GM23338 (cell line): Measurements from ENCODE around the gene HIVEP3. TPM values are rescaled to one million over a fixed set of nuclear protein-coding genes. Genes with fewer than 3 reads are reported as not detected.

Experiments
- EZH2 ChIP-seq: fragments of 200-600 bp; sonication (generic); IDR thresholded peaks from one replicate; pipeline ENCODE4 v1.8.0; 2017; ENCODE audit warnings: antibody characterized with exemption, mild to moderate bottlenecking, low read depth; ENCODE audit not compliant: unreplicated experiment
- JUNB ChIP-seq: IDR thresholded peaks from one replicate; pipeline ENCODE4 v1.6.1; 2016; ENCODE audit warnings: antibody characterized with exemption; ENCODE audit not compliant: unreplicated experiment
- NANOG ChIP-seq: IDR thresholded peaks from 2 replicates; pipeline ENCODE4 v1.6.1; 2016; ENCODE audit warnings: antibody characterized with exemption, borderline replicate concordance
- ZNF331 ChIP-seq: fragments of 250-450 bp; sonication (Bioruptor Pico); IDR thresholded peaks from 2 replicates; pipeline ENCODE4 v1.5.0; 2020; ENCODE audit warnings: low read depth, mild to moderate bottlenecking, moderate library complexity
- polyA plus RNA-seq: library from polyadenylated mRNA; unstranded; fragments of >200 nt; fragmentation: Nextera tagmentation; extraction: Ambion mirVana; gene quantifications from 2 replicates; pipeline ENCODE4 v1.2.1, GENCODE V29; 2016
- total RNA-seq: library from RNA; depleted of rRNA; stranded (reverse); fragments of >200 nt; shearing (Covaris generic); gene quantifications from 2 replicates; pipeline ENCODE4 v1.2.3, GENCODE V29; 2014
- TF ChIP-seq, protein P1 (sequence below): fragments of 250-450 bp; sonication (Bioruptor Pico); IDR thresholded peaks from 2 replicates; pipeline ENCODE4 v1.5.0; 2020; ENCODE audit warnings: mild to moderate bottlenecking, moderate library complexity
- TF ChIP-seq, protein P2 (sequence below): IDR thresholded peaks from one replicate; pipeline ENCODE4 v1.6.1; 2018; ENCODE audit warnings: antibody characterized with exemption; ENCODE audit not compliant: unreplicated experiment

Gene HIVEP3
- total and polyA plus RNA-seq, 2 experiments from 2014 or later, result 0.14 to 0.24 TPM

GRCh38 chr1:41633764-41634163, 285.0 kb downstream of the HIVEP3 start (continued):
- TF ChIP-seq, protein P1, sequence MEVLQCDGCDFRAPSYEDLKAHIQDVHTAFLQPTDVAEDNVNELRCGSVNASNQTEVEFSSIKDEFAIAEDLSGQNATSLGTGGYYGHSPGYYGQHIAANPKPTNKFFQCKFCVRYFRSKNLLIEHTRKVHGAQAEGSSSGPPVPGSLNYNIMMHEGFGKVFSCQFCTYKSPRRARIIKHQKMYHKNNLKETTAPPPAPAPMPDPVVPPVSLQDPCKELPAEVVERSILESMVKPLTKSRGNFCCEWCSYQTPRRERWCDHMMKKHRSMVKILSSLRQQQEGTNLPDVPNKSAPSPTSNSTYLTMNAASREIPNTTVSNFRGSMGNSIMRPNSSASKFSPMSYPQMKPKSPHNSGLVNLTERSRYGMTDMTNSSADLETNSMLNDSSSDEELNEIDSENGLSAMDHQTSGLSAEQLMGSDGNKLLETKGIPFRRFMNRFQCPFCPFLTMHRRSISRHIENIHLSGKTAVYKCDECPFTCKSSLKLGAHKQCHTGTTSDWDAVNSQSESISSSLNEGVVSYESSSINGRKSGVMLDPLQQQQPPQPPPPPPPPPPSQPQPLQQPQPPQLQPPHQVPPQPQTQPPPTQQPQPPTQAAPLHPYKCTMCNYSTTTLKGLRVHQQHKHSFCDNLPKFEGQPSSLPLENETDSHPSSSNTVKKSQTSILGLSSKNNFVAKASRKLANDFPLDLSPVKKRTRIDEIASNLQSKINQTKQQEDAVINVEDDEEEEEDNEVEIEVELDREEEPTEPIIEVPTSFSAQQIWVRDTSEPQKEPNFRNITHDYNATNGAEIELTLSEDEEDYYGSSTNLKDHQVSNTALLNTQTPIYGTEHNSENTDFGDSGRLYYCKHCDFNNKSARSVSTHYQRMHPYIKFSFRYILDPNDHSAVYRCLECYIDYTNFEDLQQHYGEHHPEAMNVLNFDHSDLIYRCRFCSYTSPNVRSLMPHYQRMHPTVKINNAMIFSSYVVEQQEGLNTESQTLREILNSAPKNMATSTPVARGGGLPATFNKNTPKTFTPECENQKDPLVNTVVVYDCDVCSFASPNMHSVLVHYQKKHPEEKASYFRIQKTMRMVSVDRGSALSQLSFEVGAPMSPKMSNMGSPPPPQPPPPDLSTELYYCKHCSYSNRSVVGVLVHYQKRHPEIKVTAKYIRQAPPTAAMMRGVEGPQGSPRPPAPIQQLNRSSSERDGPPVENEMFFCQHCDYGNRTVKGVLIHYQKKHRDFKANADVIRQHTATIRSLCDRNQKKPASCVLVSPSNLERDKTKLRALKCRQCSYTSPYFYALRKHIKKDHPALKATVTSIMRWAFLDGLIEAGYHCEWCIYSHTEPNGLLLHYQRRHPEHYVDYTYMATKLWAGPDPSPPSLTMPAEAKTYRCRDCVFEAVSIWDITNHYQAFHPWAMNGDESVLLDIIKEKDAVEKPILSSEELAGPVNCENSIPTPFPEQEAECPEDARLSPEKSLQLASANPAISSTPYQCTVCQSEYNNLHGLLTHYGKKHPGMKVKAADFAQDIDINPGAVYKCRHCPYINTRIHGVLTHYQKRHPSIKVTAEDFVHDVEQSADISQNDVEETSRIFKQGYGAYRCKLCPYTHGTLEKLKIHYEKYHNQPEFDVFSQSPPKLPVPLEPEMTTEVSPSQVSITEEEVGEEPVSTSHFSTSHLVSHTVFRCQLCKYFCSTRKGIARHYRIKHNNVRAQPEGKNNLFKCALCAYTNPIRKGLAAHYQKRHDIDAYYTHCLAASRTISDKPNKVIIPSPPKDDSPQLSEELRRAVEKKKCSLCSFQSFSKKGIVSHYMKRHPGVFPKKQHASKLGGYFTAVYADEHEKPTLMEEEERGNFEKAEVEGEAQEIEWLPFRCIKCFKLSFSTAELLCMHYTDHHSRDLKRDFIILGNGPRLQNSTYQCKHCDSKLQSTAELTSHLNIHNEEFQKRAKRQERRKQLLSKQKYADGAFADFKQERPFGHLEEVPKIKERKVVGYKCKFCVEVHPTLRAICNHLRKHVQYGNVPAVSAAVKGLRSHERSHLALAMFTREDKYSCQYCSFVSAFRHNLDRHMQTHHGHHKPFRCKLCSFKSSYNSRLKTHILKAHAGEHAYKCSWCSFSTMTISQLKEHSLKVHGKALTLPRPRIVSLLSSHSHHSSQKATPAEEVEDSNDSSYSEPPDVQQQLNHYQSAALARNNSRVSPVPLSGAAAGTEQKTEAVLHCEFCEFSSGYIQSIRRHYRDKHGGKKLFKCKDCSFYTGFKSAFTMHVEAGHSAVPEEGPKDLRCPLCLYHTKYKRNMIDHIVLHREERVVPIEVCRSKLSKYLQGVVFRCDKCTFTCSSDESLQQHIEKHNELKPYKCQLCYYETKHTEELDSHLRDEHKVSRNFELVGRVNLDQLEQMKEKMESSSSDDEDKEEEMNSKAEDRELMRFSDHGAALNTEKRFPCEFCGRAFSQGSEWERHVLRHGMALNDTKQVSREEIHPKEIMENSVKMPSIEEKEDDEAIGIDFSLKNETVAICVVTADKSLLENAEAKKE (CRISPR knock-in tag), result no peak
- TF ChIP-seq JUNB (no peak), NANOG (no peak), ZNF331 (CRISPR knock-in tag) (no peak), EZH2 (no peak)
- TF ChIP-seq, protein P2, sequence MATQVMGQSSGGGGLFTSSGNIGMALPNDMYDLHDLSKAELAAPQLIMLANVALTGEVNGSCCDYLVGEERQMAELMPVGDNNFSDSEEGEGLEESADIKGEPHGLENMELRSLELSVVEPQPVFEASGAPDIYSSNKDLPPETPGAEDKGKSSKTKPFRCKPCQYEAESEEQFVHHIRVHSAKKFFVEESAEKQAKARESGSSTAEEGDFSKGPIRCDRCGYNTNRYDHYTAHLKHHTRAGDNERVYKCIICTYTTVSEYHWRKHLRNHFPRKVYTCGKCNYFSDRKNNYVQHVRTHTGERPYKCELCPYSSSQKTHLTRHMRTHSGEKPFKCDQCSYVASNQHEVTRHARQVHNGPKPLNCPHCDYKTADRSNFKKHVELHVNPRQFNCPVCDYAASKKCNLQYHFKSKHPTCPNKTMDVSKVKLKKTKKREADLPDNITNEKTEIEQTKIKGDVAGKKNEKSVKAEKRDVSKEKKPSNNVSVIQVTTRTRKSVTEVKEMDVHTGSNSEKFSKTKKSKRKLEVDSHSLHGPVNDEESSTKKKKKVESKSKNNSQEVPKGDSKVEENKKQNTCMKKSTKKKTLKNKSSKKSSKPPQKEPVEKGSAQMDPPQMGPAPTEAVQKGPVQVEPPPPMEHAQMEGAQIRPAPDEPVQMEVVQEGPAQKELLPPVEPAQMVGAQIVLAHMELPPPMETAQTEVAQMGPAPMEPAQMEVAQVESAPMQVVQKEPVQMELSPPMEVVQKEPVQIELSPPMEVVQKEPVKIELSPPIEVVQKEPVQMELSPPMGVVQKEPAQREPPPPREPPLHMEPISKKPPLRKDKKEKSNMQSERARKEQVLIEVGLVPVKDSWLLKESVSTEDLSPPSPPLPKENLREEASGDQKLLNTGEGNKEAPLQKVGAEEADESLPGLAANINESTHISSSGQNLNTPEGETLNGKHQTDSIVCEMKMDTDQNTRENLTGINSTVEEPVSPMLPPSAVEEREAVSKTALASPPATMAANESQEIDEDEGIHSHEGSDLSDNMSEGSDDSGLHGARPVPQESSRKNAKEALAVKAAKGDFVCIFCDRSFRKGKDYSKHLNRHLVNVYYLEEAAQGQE, result no peak
